ENCODE results near the gene ANKRD45.

GRCh38 chr1:173596097-173596825 is 73.4 kb downstream of the ANKRD45 start:
- TF ChIP-seq GABPA (IDR thresholded peaks at IDR 0.05; ENCODE audit: low read depth) (no peak), CTCF (IDR thresholded peaks at IDR 0.05; ENCODE audit: insufficient read depth, low read length) (no peak), SPI1 (IDR thresholded peaks at IDR 0.05; ENCODE audit: borderline replicate concordance, low read depth) (no peak)

Measured in HL-60 (cell line).